Neural cell (in vitro differentiated cells): ENCODE results near the gene LY6G6D. TPM values are rescaled to one million over a fixed set of nuclear protein-coding genes. Genes with fewer than 3 reads are reported as not detected.
A peak's percentile ranks its signal among the peaks of the same experiment; 100 is the strongest.

ENCODE experiments used
- H2AFZ ChIP-seq: fragments of 200-600, 300-800 bp; sonication (generic), shearing (Covaris generic); 2 replicates; pipeline ENCODE4 v1.6.0; 2014; ENCODE audit warnings: low read depth, mild to moderate bottlenecking, antibody characterized with exemption, low read length, moderate library complexity
- H3F3A ChIP-seq: fragments of 200-600 bp; shearing (Covaris generic); 2 replicates; pipeline ENCODE4 v1.6.1; 2016; ENCODE audit warnings: mild to moderate bottlenecking, moderate library complexity, mixed read lengths, antibody characterized with exemption, low read length; ENCODE audit not compliant: insufficient read depth, poor library complexity, severe bottlenecking
- H3K27ac ChIP-seq: fragments of 200-600, 300-800 bp; sonication (generic), shearing (Covaris generic); 2 replicates; pipeline ENCODE4 v1.5.1; 2014; ENCODE audit warnings: mild to moderate bottlenecking, low read length, moderate library complexity
- H3K27me3 ChIP-seq: fragments of 300-800, 200-600 bp; sonication (generic), shearing (Covaris generic); 2 replicates; pipeline ENCODE4 v1.6.0; 2014; ENCODE audit warnings: mild to moderate bottlenecking, low read depth, low read length, moderate library complexity; ENCODE audit not compliant: insufficient read depth
- H3K36me3 ChIP-seq: fragments of 300-800, 200-600 bp; sonication (generic), shearing (Covaris generic); 2 replicates; pipeline ENCODE4 v1.5.1; 2014; ENCODE audit warnings: mild to moderate bottlenecking, antibody characterized with exemption, low read length, moderate library complexity; ENCODE audit not compliant: insufficient read depth
- H3K4me2 ChIP-seq: fragments of 300-800, 200-600 bp; sonication (generic), shearing (Covaris generic); 2 replicates; pipeline ENCODE4 v1.6.0; 2014; ENCODE audit warnings: mild to moderate bottlenecking, low read length
- H3K4me3 ChIP-seq: fragments of 300-800, 200-600 bp; sonication (generic), shearing (Covaris generic); 2 replicates; pipeline ENCODE4 v1.5.1; 2014; ENCODE audit warnings: mild to moderate bottlenecking, low read length, moderate library complexity
- H3K79me2 ChIP-seq: fragments of 200-600 bp; shearing (Covaris generic); replicated peaks from 2 replicates; pipeline ENCODE4 v1.6.0; 2014; ENCODE audit warnings: mild to moderate bottlenecking, low read length, moderate library complexity; ENCODE audit not compliant: insufficient read depth
- H3K9ac ChIP-seq: fragments of 300-800, 200-600 bp; sonication (generic), shearing (Covaris generic); 2 replicates; pipeline ENCODE4 v1.6.1; 2016; ENCODE audit warnings: mild to moderate bottlenecking, low read length, mixed read lengths
- H3K9me2 ChIP-seq: fragments of 200-600 bp; shearing (Covaris generic); 2 replicates; pipeline ENCODE4 v1.6.1; 2016; ENCODE audit warnings: mild to moderate bottlenecking, low read length, mixed read lengths; ENCODE audit not compliant: insufficient read depth
- H3K9me3 ChIP-seq: fragments of 200-600, 300-800 bp; sonication (generic), shearing (Covaris generic); 2 replicates; pipeline ENCODE4 v1.6.1; 2016; ENCODE audit warnings: mild to moderate bottlenecking, mixed run types, low read length, moderate library complexity, mixed read lengths
- H4K20me1 ChIP-seq: fragments of 200-600 bp; shearing (Covaris generic); 2 replicates; pipeline ENCODE4 v1.6.1; 2016; ENCODE audit warnings: mild to moderate bottlenecking, mixed run types; ENCODE audit not compliant: insufficient read depth
- CTCF ChIP-seq: fragments of 450-650 bp; IDR thresholded peaks from 2 replicates; pipeline ENCODE4 v1.5.1; 2014; ENCODE audit warnings: antibody characterized with exemption, mild to moderate bottlenecking, moderate library complexity; ENCODE audit not compliant: poor library complexity, severe bottlenecking
- EP300 ChIP-seq: fragments of 450-650 bp; conservative IDR thresholded peaks from 2 replicates; pipeline ENCODE4 v1.6.1; 2014; ENCODE audit warnings: antibody characterized with exemption, mild to moderate bottlenecking, moderate library complexity; ENCODE audit not compliant: poor library complexity, severe bottlenecking
- EZH2 ChIP-seq: fragments of 200-600, 300-800 bp; shearing (Covaris generic), sonication (generic); IDR thresholded peaks from 2 replicates; pipeline ENCODE4 v1.6.1; 2014; ENCODE audit warnings: antibody characterized with exemption, low read length, borderline replicate concordance, mild to moderate bottlenecking; ENCODE audit not compliant: insufficient read depth, poor library complexity, severe bottlenecking
- MXI1 ChIP-seq: fragments of 450-650 bp; conservative IDR thresholded peaks from 2 replicates; pipeline ENCODE4 v1.6.1; 2014; ENCODE audit warnings: antibody characterized with exemption, mild to moderate bottlenecking; ENCODE audit not compliant: poor library complexity, severe bottlenecking
- POLR2AphosphoS5 ChIP-seq: IDR thresholded peaks from 2 replicates; pipeline ENCODE4 v1.6.1; 2012
- RAD21 ChIP-seq: fragments of 450-650 bp; conservative IDR thresholded peaks from 2 replicates; pipeline ENCODE4 v1.6.1; 2014; ENCODE audit warnings: antibody characterized with exemption, mild to moderate bottlenecking, moderate library complexity
- REST ChIP-seq: IDR thresholded peaks from 2 replicates; pipeline ENCODE4 v1.6.1; 2012; ENCODE audit warnings: borderline replicate concordance
- SMC3 ChIP-seq: fragments of 450-650 bp; conservative IDR thresholded peaks from 2 replicates; pipeline ENCODE4 v1.6.1; 2014; ENCODE audit warnings: antibody characterized with exemption, mild to moderate bottlenecking, moderate library complexity; ENCODE audit not compliant: poor library complexity
- TAF1 ChIP-seq: IDR thresholded peaks from 2 replicates; pipeline ENCODE4 v1.6.1; 2012; ENCODE audit warnings: low read depth
- polyA plus RNA-seq: library from polyadenylated mRNA; depleted of rRNA; stranded (reverse); fragments of >200 nt; gene quantifications from 2 replicates; pipeline ENCODE4 v1.2.3, GENCODE V29; 2014

The LY6G6D gene
- polyA plus RNA-seq, 1 donor from 2014 or later, result not detected

- Histone ChIP-seq H3K27me3 (no peaks in the 10 kb centered on the region), H3K79me2 (peaks cover 24% of the 10 kb centered on the region), H3K27ac (peak within 1 kb of the TSS; percentile 76), H3K9me3 (no peaks in the 10 kb centered on the region), H3K4me2 (peak within 1 kb of the TSS; percentile 92), H3K9me2 (no peaks in the 10 kb centered on the region), H3K36me3 (no peaks in the 10 kb centered on the region), H4K20me1 (no peaks in the 10 kb centered on the region), H3K4me3 (peak within 1 kb of the TSS; percentile 92), H2AFZ (peak within 1 kb of the TSS; percentile 97), H3F3A (no peaks in the 10 kb centered on the region), H3K9ac (peak within 1 kb of the TSS; percentile 96)
- TF ChIP-seq SMC3 (no peak), RAD21 (no peak)
Observed at GRCh38 chr6:31728767-31729514, 13.8 kb downstream of the LY6G6D start, which contains the start of gene DDAH2. Gene DDAH2, minus strand, starts transcription at chr6:31729299. Its CDS starts 138 bp downstream, at chr6:31729161.

GRCh38 chr6:31729515-31729978 is 14.4 kb downstream of the LY6G6D start:
- no peaks in the 10 kb centered on the region for H3K9me3 ChIP-seq
- H4K20me1 ChIP-seq, result no peaks in the 10 kb centered on the region
- peak overlapping the region; percentile 97 for H2AFZ ChIP-seq
- H3K9ac ChIP-seq, result peak overlapping the region; percentile 96
- no peaks in the 10 kb centered on the region for H3K36me3 ChIP-seq
- H3K79me2 ChIP-seq, result peaks cover 24% of the 10 kb centered on the region
- TF ChIP-seq RAD21, result peak; percentile 84
- TF ChIP-seq TAF1, result no peak
- TF ChIP-seq REST, result peak; percentile 0
- TF ChIP-seq SMC3, result peak; percentile 80
- TF ChIP-seq EP300, result peak; percentile 15
- TF ChIP-seq EZH2, result no peak
- no peak for TF ChIP-seq POLR2AphosphoS5
- peak; percentile 52 for TF ChIP-seq MXI1
- TF ChIP-seq CTCF, result peak; percentile 95
- H3F3A ChIP-seq, result no peaks in the 10 kb centered on the region
- peak overlapping the region; percentile 76 for H3K27ac ChIP-seq
- H3K4me3 ChIP-seq, result peak overlapping the region; percentile 92
- H3K9me2 ChIP-seq, result no peaks in the 10 kb centered on the region
- H3K4me2 ChIP-seq, result peak overlapping the region; percentile 92
- H3K27me3 ChIP-seq, result no peaks in the 10 kb centered on the region
